GM21515 (cell line): ENCODE results near the gene ZDHHC7.

Source experiments
- ATAC-seq: cut with Tn5 transposase; IDR thresholded peaks from one replicate; pipeline ENCODE4 v1.9.1; 2021; ENCODE audit not compliant: unreplicated experiment

ZDHHC7 gene

GRCh38 chr16:84999857-85000480 lies 11.4 kb downstream of the ZDHHC7 start:
- no peak for ATAC-seq

GRCh38 chr16:84999200-84999599 lies 12.1 kb downstream of the ZDHHC7 start:
- no peak for ATAC-seq

DNA sequence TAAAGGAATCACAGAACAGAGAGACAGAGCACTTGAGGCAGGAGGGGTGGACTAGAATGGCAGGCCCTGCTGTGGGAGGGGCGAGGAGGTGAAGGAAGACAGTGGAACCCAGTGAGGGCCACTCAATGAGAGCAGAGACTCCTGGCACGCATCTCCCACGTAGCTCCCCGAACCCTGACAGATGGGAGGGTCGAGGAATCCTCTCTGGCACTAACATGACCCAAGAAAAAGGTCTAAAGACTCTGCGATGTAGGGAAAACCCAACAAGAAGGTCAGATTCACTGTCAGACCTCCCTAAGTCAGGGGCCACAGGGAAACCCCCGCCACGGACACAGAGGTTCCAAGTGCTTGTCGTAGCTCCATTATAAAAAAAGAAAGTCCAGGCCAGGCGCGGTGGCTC lies 15.0 kb downstream of the ZDHHC7 start:
- no peak for ATAC-seq

DNA sequence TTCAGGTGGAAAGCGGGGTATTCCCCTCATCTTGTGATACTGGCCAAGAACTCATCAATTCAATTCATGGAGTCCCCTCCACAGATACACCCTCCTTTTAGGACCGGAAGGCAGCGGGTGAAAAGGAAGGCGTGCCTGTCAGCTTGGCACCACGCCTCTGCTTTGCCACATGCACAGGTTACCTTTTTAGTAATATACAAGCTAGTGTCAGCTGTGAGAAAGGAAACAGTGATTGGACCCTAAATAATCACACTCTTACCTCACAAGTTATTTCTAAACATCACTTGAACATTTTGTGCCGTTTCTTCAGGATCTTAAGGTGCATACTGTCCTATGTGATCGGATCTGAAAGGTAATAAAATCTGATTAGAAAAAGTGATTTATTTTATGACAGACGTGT lies 15.7 kb downstream of the ZDHHC7 start:
- ATAC-seq, result no peak

- ATAC-seq, result no peak
These were observed 17.4 kb downstream of the ZDHHC7 start for GRCh38 chr16:84993926-84994325.

GRCh38 chr16:84992717-84993075 lies 18.6 kb downstream of the ZDHHC7 start:
- ATAC-seq, result no peak

- no peak for ATAC-seq
These were observed 20.6 kb downstream of the ZDHHC7 start for GRCh38 chr16:84990782-84991181.

DNA sequence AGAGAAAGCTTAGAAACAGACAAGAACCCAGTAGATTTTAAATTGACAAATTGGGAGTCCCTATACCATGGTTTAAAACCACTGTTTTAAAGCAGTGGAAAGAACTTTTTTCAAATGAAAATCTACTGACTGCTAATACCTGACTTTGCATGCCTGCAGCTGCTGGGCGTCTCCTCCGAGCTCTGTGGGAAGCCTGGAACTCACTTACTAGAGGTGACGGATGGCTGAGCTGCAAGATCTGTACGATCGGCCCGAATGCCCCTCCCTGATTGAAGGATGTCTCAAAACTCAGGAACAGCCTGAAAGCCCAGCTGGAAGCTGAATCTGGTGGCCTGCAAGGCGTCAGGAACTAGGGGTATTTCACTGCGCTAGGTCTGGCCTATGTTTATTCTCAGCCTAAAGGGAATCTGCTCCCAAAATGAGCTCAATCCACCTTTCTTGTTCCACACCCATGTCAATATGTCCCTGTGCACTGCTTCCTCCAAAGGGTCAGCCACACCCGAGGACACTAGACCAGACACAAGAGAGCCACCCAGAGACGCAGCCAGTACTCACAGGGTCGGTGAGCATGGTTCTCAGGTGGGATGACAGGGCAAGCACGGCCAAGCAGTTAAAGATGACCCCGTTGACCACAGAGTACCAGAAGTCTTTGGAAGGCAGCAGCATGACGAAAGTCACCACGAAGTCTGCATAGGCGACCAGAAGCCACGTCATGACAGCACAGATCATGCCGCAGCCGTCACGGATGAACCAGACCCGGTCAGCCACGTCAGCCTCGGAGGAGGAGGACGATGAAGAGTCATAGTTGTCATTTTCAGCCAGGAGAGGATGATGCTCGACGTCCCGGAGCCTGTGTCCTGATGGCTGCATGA lies 21.4 kb downstream of the ZDHHC7 start:
- no peak for ATAC-seq

- no peak for ATAC-seq
These were observed 22.8 kb downstream of the ZDHHC7 start for GRCh38 chr16:84988328-84989080.

DNA sequence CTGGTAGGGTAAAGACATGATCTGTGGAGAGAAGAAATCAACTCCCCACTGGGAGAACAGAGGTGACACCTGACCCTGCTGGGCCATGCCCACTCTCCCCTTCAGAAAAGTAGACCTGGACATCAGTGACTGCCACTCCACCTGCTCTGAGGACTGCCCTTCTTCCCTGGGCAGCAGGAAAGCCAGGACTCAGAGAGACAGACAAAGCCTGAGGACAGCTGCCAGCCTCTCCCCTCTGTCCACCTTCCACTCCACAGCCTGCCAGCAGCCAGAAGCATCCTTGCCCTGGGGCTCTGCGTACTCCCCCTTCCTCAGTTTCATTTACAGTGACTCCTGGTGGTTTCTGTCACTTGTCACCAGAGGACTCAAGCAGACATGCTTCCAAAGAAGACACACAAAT lies 24.5 kb downstream of the ZDHHC7 start:
- ATAC-seq, result no peak

- no peak for ATAC-seq
These were observed 25.2 kb downstream of the ZDHHC7 start for GRCh38 chr16:84986102-84986501.

DNA sequence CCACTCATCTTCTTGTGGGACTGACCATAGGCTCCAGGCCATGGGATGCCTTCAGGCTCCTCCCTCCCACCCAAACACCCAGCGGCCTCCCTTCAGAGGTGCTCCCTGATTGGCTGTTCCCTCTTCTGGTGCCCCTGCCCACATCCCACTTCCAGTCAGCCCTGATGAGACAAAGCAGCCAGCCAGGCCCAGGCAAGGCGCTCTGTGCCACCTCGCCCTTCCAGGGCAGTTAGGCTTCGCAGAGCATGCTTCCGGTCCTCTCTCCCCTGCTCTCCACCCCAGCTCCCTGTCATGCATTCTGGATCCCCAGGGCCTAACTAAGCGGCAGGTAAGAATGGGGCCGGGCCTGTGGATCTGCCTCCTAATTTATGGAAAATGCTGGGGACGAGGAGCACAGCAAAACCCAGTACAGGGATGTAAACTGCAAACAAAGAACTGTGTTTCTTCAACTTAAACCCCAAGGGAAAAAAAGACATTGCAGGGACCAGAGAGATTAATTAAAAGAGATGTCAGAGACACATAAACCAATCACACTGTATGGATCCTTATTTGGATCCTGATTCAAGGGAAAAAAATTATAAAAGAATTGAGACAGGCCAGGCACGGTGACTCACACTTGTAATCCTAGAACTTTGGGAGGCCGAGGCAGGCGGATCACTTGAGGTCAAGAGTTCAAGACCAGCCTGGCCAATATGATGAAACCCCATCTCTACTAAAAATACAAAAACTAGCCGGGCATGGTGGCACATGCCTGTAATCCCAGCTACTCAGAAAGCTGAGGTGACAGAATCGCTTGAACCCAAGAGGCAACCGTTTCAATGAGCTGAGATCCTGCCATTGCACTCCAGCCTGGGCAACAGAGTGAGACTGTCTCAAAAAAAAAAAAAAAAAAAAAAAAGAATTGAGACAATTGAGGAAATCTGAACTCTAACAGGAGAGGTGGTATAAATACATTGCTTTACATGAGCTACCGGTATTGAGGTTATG lies 26.0 kb downstream of the ZDHHC7 start:
- ATAC-seq, result no peak

DNA sequence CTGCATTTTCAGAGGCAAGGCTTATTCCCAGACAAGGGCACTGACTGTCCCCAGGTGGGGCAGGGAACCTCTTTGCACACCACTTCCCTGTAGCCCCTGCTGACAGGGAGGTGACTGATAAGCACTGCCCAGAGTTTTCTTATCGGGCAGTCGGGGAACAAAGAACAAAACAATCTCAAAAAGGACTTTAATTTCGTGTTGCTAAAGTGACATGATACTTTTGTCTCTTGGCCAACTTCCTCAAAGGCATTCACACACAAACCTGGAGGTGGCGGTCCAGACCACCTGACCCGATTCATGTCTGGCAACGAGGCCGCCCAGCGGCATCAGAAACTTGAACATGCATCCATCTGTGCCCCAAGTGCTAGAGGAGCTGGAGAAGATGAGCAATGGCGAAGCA lies 28.9 kb downstream of the ZDHHC7 start:
- no peak for ATAC-seq

DNA sequence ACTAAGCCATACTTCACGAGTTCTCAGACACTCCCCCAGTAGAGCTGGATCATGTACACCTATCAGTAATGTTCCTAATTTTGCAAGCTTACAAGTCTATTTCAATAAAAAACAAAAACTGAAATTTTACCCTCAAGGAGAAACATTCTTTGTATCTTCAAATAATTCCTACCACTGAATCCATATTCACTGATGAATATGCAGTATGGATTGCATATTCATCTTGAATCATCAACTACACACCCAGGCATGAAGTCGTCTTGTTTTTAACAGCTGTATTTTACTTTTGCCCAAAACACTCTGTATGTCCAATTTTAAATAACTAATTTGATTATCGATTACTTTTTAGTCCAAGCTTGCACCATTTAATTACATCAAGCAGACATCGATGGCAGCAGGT lies 31.8 kb downstream of the ZDHHC7 start:
- ATAC-seq, result no peak

GRCh38 chr16:84976644-84977400 lies 34.5 kb downstream of the ZDHHC7 start:
- ATAC-seq, result no peak

- no peak for ATAC-seq
These were observed 35.8 kb downstream of the ZDHHC7 start for GRCh38 chr16:84975522-84975921.

- no peak for ATAC-seq
These were observed 36.3 kb downstream of the ZDHHC7 start for GRCh38 chr16:84975066-84975465.

DNA sequence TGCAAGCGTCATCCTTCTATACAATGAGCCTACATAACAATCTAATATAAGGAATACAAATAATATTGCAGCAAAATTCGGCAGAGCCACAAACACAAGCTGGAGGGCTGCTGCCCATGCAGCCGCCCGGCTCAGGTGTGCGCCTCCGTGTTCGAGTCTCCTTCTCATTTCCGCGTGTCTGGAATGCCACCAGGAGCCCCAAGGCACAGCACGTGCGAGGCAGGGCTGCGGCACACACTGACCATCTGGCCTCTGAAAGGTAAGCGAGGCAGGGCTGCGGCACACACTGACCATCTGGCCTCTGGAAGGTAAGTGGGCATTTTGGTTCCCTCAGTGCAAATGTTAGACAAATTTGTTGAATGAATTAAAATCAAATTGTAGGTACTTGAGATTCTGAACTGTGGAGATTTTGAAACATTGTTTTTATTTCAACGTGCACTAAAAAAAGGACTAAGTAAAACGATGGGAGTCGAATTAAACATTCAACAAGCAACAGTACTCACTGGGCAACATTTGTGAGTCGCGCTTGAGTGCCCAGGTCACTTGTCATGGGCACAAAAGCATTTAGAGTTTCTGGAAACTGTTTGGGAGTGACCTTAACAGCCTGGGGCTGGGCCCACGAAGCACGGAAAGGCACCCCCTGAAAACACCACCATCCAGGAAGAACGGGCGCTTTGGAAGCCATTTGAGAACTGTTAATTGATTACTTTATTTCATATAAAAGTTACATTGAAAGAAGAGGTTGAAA lies 37.4 kb downstream of the ZDHHC7 start:
- no peak for ATAC-seq

DNA sequence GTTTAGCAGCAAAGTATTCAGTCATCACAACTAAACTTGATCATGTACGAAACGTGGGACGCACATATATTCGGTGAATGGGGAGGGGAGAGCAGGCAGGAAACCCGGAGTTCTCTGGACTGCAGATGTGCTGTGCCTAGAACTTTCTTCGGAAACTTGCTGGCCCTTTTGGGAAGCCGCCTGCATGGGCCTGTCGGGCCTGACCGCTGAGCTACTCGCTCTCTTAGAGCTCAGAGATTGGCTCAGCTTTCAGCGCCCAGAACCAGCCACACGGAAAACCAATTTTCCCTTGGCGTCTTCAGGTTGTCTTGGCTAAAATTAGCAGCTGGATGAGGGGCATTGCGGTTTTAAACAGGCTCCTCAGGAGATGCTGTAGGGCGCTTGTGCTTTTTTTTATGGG lies 38.1 kb downstream of the ZDHHC7 start:
- no peak for ATAC-seq
